ENCODE measurements around the gene ZNF516.

DNA sequence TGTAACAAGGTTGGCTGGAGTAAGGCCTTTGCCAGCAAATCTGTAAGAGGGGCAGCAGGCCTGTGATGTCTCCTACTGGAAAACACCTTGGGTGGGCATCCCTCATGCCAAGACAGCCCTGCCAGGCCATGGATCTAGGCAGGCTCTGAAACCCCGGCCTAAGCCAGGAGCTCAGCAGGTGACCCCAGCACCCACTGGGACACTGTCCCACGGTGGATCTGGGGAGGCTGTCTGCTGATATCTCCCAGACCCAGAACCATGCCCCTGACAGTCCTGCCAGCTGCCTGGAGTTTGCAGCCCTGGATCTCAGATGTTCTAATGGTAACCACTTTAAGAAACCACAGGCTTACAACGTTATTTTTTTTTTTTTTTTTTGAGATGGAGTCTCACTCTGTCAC, 117.7 kb downstream of the ZNF516 start:
- TF ChIP-seq, protein P1, sequence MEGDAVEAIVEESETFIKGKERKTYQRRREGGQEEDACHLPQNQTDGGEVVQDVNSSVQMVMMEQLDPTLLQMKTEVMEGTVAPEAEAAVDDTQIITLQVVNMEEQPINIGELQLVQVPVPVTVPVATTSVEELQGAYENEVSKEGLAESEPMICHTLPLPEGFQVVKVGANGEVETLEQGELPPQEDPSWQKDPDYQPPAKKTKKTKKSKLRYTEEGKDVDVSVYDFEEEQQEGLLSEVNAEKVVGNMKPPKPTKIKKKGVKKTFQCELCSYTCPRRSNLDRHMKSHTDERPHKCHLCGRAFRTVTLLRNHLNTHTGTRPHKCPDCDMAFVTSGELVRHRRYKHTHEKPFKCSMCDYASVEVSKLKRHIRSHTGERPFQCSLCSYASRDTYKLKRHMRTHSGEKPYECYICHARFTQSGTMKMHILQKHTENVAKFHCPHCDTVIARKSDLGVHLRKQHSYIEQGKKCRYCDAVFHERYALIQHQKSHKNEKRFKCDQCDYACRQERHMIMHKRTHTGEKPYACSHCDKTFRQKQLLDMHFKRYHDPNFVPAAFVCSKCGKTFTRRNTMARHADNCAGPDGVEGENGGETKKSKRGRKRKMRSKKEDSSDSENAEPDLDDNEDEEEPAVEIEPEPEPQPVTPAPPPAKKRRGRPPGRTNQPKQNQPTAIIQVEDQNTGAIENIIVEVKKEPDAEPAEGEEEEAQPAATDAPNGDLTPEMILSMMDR (tag by site-specific recombination; IDR thresholded peaks at IDR 0.05) = no peak
- TF ChIP-seq ZNF600 (tag by site-specific recombination; IDR thresholded peaks at IDR 0.05) (no peak), ZEB2 (tag by site-specific recombination; IDR thresholded peaks at IDR 0.05) (no peak)
- TF ChIP-seq, protein P2, sequence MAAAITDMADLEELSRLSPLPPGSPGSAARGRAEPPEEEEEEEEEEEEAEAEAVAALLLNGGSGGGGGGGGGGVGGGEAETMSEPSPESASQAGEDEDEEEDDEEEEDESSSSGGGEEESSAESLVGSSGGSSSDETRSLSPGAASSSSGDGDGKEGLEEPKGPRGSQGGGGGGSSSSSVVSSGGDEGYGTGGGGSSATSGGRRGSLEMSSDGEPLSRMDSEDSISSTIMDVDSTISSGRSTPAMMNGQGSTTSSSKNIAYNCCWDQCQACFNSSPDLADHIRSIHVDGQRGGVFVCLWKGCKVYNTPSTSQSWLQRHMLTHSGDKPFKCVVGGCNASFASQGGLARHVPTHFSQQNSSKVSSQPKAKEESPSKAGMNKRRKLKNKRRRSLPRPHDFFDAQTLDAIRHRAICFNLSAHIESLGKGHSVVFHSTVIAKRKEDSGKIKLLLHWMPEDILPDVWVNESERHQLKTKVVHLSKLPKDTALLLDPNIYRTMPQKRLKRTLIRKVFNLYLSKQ (tag by site-specific recombination; IDR thresholded peaks at IDR 0.05; ENCODE audit: borderline replicate concordance) = no peak

All from HEK293 (cell line).